ACC112 (cell line): ENCODE measurements around the gene CNTNAP4.
A peak's percentile ranks its signal among the peaks of the same experiment; 100 is the strongest.

Experiments used
- H2AFZ ChIP-seq: fragments of 200-600 bp; sonication (generic); one replicate; pipeline ENCODE4 v1.6.0; 2017; ENCODE audit warnings: antibody characterized with exemption, low read length; ENCODE audit not compliant: unreplicated experiment
- H3K27ac ChIP-seq: fragments of 200-600 bp; sonication (generic); 2 replicates; pipeline ENCODE4 v1.5.1; 2014; ENCODE audit warnings: low read depth, mild to moderate bottlenecking, antibody characterized with exemption, low read length, moderate library complexity
- H3K27me3 ChIP-seq: fragments of 200-600 bp; sonication (generic); 2 replicates; pipeline ENCODE4 v1.6.1; 2014; ENCODE audit warnings: mild to moderate bottlenecking, antibody characterized with exemption, low read length, moderate library complexity, mixed read lengths; ENCODE audit not compliant: insufficient read depth
- H3K36me3 ChIP-seq: fragments of 200-600 bp; sonication (generic); 2 replicates; pipeline ENCODE4 v1.6.1; 2016; ENCODE audit warnings: mild to moderate bottlenecking, antibody characterized with exemption, low read length, moderate library complexity, mixed read lengths; ENCODE audit not compliant: insufficient read depth
- H3K4me1 ChIP-seq: fragments of 200-600 bp; sonication (generic); one replicate; pipeline ENCODE4 v1.6.1; 2016; ENCODE audit warnings: low read length, mixed read lengths; ENCODE audit not compliant: insufficient read depth, unreplicated experiment, control insufficient read depth
- H3K4me3 ChIP-seq: fragments of 200-600 bp; sonication (generic); 2 replicates; pipeline ENCODE4 v1.5.1; 2014; ENCODE audit warnings: mild to moderate bottlenecking, low read depth, low read length
- H3K79me2 ChIP-seq: fragments of 200-600 bp; sonication (generic); one replicate; pipeline ENCODE4 v1.6.0; 2016; ENCODE audit warnings: low read length; ENCODE audit not compliant: control insufficient read depth, unreplicated experiment, insufficient read depth

The CNTNAP4 gene

GRCh38 chr16:76387994-76388393 lies 110.8 kb downstream of the CNTNAP4 start:
- Histone ChIP-seq H2AFZ (peak overlapping the region; percentile 77), H3K27me3 (no peaks in the 10 kb centered on the region), H3K27ac (no peak overlapping the region), H3K4me3 (no peak overlapping the region; the same call in 1 of the 2 replicates), H3K36me3 (no peaks in the 10 kb centered on the region), H3K4me1 (peaks cover 30% of the 10 kb centered on the region), H3K79me2 (no peaks in the 10 kb centered on the region)

DNA sequence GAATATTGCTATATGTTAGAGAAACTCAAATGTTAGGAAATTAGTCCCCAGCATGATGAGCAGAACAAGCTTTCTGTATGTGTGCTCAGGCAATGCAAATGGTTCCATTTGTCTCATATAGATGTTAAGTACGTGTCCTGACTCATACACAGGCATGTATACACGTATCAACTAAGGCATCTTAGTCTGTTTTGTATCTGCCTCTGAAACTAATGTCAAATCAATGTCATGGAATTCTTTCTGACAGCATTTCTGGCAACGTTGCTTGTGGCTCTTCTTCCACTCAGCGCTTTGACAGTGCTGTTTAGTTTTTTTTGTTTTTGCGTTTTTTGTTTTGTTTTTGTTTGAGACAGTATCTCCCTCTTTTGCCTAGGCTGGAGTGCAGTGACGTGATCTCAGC lies 111.9 kb downstream of the CNTNAP4 start:
- peaks cover 30% of the 10 kb centered on the region for H3K4me1 ChIP-seq
- H3K79me2 ChIP-seq: no peaks in the 10 kb centered on the region
- H3K4me3 ChIP-seq: no peak overlapping the region
- H2AFZ ChIP-seq: no peak overlapping the region
- H3K36me3 ChIP-seq: no peaks in the 10 kb centered on the region
- no peaks in the 10 kb centered on the region for H3K27me3 ChIP-seq
- H3K27ac ChIP-seq: 0 out of 2 replicates have a peak overlapping the region, but pooled peaks have one; percentile 6

GRCh38 chr16:76390476-76390875 lies 113.3 kb downstream of the CNTNAP4 start:
- Histone ChIP-seq H3K4me1 (peaks cover 30% of the 10 kb centered on the region), H3K79me2 (no peaks in the 10 kb centered on the region), H3K27ac (no peak overlapping the region), H3K4me3 (no peak overlapping the region), H3K36me3 (no peaks in the 10 kb centered on the region), H2AFZ (no peak overlapping the region), H3K27me3 (no peaks in the 10 kb centered on the region)

DNA sequence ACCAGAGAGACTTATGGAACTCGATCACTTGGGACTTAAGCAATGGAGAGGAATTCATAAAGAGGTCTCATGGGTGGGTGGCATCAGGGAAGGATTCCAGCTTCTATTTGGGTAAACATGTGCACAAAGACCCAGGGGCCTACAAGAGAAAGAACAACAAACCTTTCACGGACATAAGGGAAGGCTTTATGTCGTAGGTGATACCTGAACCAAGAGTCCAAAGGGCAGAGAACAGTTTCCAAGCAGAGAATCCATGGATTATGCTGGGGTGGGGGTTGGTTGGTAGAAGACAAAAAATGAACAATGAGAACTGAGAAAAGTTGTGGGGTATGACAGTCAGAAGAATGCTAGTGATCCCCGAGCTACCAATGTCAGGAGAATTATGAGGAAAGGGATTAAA lies 119.8 kb downstream of the CNTNAP4 start:
- Histone ChIP-seq H2AFZ (no peak overlapping the region), H3K27ac (no peak overlapping the region), H3K79me2 (no peaks in the 10 kb centered on the region), H3K4me3 (no peak overlapping the region), H3K36me3 (no peaks in the 10 kb centered on the region), H3K27me3 (no peaks in the 10 kb centered on the region), H3K4me1 (no peaks in the 10 kb centered on the region)

- Histone ChIP-seq H3K4me1 (no peaks in the 10 kb centered on the region), H3K79me2 (no peaks in the 10 kb centered on the region), H3K36me3 (no peaks in the 10 kb centered on the region), H2AFZ (no peak overlapping the region), H3K4me3 (no peak overlapping the region), H3K27ac (no peak overlapping the region), H3K27me3 (no peaks in the 10 kb centered on the region)
Measured at GRCh38 chr16:76409706-76410105, 132.5 kb downstream of the CNTNAP4 start.

- Histone ChIP-seq H3K27me3 (no peaks in the 10 kb centered on the region), H2AFZ (no peak overlapping the region), H3K4me1 (no peaks in the 10 kb centered on the region), H3K27ac (no peak overlapping the region), H3K79me2 (no peaks in the 10 kb centered on the region), H3K36me3 (no peaks in the 10 kb centered on the region), H3K4me3 (no peak overlapping the region)
Measured at GRCh38 chr16:76421571-76421970, 144.4 kb downstream of the CNTNAP4 start.

GRCh38 chr16:76428858-76429257 lies 151.7 kb downstream of the CNTNAP4 start:
- Histone ChIP-seq H3K4me3 (no peak overlapping the region), H3K79me2 (no peaks in the 10 kb centered on the region), H3K4me1 (no peaks in the 10 kb centered on the region), H3K36me3 (no peaks in the 10 kb centered on the region), H3K27me3 (peaks cover 16% of the 10 kb centered on the region; the same call in 1 of the 2 replicates), H3K27ac (no peak overlapping the region), H2AFZ (no peak overlapping the region)

- H3K27me3 ChIP-seq: peaks cover 10% of the 10 kb centered on the region
- no peak overlapping the region for H3K4me3 ChIP-seq
- H3K27ac ChIP-seq: no peak overlapping the region
- H2AFZ ChIP-seq: no peak overlapping the region
- H3K79me2 ChIP-seq: no peaks in the 10 kb centered on the region
- no peaks in the 10 kb centered on the region for H3K4me1 ChIP-seq
- no peaks in the 10 kb centered on the region for H3K36me3 ChIP-seq
Measured at GRCh38 chr16:76441391-76441790, 164.2 kb downstream of the CNTNAP4 start.

DNA sequence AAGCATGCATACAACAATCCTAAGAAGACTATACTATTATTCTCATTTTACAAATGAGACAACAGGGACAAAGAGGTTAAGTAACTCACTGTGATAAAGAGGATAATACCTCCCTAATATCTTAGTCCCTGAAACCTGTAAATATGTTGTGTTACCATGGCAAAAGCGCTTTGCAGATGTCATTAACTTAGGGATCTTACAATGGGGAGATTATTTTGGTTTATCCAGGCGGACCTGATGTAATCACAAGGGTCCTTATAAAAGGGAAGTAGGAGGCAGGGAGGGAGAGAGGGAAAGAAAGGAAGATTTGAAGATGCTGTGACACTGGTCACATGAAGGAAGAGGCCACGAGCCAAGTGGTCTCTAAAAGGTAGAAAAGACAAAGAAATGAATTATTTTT lies 164.7 kb downstream of the CNTNAP4 start:
- Histone ChIP-seq H3K4me3 (no peak overlapping the region), H3K36me3 (no peaks in the 10 kb centered on the region), H3K27me3 (peaks cover 10% of the 10 kb centered on the region), H3K79me2 (no peaks in the 10 kb centered on the region), H2AFZ (no peak overlapping the region), H3K27ac (no peak overlapping the region), H3K4me1 (no peaks in the 10 kb centered on the region)

DNA sequence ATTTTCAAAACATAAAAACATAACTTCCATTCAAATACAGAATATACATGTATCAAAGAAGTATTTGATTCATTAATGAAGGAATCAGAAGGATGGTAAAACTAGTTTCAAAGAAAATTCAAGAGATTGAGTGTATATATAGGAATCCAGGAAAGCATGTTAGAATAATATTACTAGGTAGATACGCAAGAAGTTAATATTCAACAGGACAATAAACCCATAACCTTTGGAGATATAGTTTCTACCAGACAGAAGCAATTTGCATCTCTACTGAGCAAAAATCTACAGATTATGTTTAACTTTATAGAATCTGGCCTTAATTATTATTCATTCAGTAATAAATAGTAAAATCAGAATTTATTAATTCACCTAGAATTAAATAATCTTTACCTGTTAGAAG lies 166.8 kb downstream of the CNTNAP4 start:
- H3K27ac ChIP-seq: no peak overlapping the region
- no peak overlapping the region for H2AFZ ChIP-seq
- H3K4me3 ChIP-seq: no peak overlapping the region

DNA sequence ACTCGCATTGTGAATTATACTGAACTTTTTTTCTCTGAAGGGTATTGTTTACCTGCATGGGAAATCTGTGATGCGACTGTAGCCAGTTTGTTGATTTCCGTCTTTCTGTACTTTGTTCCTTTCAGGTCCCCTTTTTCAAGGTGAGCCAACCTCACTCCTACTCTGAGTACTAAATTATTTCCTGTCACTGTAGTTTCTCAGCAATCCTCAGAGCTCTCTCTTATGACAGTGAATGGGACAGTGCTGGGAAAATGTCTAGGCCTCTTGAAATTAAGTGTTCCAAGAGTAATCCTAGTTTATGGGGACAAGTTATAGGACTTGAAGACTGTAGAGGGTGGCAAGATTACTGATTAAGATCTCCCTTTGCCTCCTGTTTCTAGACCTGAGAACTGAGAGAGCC lies 167.6 kb downstream of the CNTNAP4 start:
- Histone ChIP-seq H2AFZ (no peak overlapping the region), H3K79me2 (no peaks in the 10 kb centered on the region), H3K27me3 (peaks cover 10% of the 10 kb centered on the region; the same call in 1 of the 2 replicates), H3K36me3 (no peaks in the 10 kb centered on the region), H3K27ac (no peak overlapping the region), H3K4me1 (no peaks in the 10 kb centered on the region), H3K4me3 (no peak overlapping the region)

More for the DNA sequence above, 166.8 kb downstream of the CNTNAP4 start:
- H3K79me2 ChIP-seq: no peaks in the 10 kb centered on the region
- H3K36me3 ChIP-seq: no peaks in the 10 kb centered on the region
- no peaks in the 10 kb centered on the region for H3K4me1 ChIP-seq
- H3K27me3 ChIP-seq: peaks cover 10% of the 10 kb centered on the region; the same call in 1 of the 2 replicates
